HG03439 (cell line): ENCODE measurements around the gene ZNRF3.
"Not testable (repeated sequence)": the region's sequence is repeated elsewhere in the genome, so short reads cannot be mapped to it uniquely, and the experiment has no call there.

Experiments used
- ATAC-seq: cut with Tn5 transposase; IDR thresholded peaks from one replicate; pipeline ENCODE4 v1.9.1; 2021; ENCODE audit warnings: mild to moderate bottlenecking, moderate library complexity; ENCODE audit not compliant: unreplicated experiment

The ZNRF3 gene

DNA sequence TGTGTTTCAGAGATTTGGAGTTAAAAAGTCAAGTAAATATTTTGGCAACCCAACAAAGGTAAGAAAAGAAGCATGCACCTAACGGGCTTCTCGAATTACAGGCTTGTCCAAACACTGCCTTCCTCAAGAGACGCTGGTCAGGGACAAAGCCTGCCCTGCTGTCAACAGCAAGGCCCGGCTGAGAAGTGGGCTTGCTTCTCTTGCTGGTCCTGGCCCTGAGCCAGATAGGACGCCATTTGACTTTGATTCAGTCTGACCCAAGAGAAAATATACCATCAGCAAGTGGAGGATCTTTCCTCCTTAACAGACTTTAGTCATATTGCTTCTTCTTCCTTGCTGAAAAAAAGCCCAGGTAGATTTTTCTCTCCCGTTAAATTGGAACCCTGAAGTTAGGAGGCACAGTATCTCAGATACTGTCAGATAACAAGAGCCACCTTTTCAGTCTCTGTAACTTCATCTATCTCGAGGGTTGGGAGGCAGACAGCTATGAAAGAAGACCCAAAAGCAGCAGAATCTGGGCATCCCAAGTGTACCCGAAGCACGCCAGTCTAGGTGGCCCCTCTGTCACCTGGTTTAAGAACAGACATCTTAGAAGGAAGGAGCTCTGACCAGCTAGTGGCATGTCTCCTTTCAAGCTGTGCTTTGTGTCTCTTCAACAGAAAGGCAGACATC lies 120.7 kb downstream of the ZNRF3 start:
- no peak for ATAC-seq

DNA sequence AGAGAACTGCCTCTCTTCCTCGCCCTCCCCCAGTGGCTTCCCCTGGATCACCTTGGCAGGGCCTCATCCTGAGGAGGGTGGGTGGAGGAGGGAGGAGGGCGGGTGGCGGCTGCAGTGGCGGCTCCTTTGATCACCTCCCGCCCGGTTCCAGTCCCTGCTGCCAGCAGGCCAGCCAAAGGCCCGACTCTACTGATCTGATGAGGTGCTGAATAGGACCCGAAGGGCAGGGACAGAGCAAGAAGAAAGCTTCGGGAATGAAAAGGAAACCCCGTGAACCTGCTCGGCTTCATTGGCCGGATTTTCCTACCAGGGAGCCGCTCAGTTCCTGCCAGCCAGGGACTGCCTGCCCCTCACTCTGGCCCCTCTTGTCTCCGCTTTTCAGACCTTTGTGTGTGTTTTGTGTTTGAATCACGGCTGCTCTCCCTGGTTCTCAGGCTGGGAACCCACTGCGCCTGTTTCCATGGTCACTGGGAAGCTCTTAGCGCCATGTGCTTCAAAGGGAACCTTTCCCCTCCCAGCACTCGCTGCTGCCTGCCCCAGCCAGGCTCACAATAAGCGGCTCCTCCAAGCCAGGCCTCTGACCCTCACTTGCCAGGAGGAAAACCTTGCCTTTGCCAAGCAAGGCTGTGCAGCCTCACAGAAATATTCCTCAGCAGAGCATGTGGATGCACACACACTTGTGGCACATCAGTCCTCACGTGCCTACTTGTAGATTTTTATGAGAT lies 121.4 kb downstream of the ZNRF3 start:
- ATAC-seq: no peak

DNA sequence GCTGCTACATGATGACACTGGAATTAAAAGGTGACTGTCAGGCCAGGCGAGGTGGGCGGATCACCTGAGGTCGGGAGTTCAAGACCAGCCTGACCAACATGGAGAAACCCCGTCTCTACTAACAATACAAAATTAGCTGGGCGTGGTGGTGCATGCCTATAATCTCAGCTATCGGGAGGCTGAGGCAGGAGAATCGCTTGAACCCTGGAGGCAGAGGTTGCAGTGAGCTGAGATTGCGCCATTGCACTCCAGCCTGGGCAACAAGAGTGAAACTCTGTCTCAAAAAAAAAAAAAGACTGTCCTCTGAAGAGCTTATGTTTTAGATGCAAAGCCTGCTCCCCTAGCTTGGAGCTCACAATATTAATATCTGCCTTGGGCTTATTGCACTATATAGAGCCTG lies 122.4 kb downstream of the ZNRF3 start:
- ATAC-seq: not testable (repeated sequence)

DNA sequence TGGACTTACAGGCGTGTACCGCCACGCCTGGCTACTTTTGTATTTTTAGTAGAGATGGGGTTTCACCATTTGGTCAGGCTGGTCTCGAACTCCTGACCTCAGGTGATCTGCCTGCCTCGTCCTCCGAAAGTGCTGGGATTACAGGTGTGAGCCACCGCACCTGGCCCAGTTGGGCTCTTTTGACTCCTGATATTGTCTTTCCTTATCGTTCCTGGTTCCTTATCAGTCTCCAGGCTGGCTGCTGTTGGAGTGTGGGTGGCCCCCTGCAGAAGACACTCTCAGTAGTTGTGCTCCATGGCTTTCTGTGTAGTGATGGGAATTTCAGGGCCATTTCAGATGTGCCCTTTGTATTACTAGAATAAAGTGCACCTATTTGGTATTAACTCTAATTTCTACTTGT lies 123.0 kb downstream of the ZNRF3 start:
- ATAC-seq: no peak

DNA sequence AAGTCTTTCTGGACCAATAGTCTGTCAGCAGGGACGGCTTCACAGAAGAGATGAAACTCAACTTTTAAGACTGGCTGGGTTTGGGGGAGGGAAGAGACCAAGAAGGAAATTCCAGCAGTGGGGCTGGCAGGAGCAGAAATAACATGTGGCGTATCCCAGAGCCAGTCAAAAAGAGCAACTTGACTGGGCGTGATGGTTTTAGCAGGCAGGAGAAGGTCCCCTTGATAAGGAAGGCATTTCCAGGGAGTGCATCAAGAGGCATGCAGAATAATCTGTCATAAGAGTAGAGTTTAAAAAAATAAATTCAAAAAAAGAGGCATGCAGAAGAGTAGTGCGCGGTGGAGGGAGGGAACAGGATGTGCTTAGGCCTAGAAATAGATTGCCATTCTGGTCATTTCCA lies 125.8 kb downstream of the ZNRF3 start:
- no peak for ATAC-seq

DNA sequence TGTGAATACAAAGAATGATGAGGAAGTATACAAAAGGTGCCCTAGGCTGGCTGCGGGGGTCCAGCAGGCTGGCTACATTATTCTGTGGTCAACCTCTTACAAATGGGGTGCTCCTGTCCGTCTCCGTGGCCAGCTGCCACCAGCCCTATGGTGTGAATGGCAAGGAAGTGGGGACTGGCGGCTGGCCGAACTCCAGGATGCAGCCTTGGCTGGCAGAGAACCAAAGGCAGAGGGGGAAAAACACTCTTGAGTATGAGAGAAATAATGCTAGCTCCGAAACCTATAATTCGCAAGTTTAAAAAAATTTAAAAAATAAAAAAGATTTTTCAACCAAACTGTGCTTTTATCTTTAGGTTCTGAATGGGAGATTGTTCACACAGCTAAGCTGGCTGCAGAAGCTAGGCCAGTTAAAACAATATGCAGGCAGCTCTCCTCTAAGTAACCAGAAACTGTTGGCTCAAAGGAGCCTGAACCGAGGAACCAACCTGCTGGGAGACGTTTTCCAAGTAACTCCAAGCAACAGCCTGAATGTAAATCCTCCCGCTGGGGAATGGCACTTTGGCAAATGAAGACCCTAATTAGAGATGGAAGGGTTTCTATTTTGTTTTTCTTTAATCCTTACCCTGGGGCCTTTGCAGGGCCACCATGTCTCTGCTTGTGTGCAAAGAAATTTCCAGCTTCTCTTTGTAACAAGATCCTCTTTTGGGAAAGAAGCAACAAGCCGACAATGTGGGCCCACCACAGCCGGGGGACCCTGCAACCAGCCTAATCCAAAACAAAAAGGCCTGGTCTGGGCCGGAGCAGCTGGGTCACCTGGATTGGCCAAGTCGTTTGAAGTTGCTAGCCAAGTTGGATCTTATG lies 128.1 kb downstream of the ZNRF3 start:
- ATAC-seq: no peak

DNA sequence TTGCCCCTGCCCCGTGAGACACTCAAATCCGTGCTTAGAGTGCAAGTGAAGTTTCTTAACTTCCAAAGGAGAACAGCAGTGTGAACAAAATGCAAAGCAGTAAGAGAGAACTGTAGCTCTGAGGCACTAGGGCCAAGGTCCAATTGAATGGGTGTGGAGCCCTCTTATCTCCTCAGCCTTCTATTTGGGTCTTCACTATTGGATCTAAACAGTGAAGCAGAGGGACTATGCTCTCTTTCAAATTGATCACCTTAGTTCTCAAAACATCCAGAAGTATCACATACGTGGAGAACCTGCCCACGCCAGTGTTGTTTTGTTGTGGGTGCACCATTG lies 128.7 kb downstream of the ZNRF3 start:
- ATAC-seq: no peak

DNA sequence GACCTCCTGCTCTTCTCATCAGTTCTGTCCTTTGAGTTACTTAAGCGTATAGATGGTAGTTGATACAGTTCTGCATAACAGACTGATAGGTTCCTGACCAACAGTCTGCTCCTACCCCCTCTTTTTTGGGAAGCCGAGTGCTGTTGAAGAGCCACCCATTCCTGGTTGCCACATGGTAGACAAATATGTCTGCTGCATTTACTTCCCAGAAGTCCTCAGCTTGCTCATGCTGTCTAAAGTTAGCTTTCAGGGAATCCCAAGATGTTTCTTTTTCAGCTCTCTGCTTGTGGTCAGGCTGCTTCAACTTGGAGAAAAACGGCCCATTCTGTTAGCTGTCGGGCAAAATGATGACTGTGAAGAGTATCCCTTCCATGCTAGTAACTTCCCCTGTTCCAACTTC lies 129.6 kb downstream of the ZNRF3 start:
- ATAC-seq: no peak

DNA sequence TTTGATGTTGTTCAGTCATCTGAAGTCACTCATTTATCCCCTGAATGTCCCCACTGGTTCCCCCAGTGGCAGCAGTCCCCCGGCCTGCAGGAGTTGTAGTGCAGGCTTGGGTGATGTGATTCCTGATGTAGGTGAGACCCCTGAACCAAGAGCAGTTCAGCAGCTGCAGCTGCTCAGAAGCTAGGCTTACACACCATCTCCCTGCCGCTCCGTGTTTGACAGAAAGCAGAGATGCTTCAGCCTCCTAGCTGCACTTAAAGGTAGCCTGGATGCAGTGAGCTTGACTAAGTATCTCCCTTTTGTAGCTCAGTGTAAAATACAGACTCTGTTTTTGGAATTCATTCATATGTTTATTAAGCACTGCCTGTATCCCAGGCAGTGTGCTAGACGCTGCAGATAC lies 130.9 kb downstream of the ZNRF3 start:
- ATAC-seq: no peak

DNA sequence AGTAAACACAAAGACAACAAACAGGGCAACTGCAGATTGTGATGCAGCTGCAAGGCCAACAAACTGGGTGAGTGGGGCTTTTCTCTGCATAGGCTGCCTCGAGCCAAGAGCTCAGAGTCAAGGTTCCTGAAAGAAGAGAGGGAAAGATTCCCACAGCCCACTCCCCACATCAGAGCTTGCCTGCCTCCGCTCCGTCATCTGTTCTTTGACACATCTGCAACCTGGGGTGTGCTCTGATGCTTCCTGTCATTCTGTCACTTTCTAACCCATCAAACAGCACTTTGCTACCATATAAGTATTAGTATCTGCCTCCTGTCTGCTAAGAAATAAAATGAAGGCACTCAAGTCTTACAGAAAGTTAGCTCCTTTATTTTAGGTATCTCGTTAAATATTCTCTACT lies 131.4 kb downstream of the ZNRF3 start:
- no peak for ATAC-seq

DNA sequence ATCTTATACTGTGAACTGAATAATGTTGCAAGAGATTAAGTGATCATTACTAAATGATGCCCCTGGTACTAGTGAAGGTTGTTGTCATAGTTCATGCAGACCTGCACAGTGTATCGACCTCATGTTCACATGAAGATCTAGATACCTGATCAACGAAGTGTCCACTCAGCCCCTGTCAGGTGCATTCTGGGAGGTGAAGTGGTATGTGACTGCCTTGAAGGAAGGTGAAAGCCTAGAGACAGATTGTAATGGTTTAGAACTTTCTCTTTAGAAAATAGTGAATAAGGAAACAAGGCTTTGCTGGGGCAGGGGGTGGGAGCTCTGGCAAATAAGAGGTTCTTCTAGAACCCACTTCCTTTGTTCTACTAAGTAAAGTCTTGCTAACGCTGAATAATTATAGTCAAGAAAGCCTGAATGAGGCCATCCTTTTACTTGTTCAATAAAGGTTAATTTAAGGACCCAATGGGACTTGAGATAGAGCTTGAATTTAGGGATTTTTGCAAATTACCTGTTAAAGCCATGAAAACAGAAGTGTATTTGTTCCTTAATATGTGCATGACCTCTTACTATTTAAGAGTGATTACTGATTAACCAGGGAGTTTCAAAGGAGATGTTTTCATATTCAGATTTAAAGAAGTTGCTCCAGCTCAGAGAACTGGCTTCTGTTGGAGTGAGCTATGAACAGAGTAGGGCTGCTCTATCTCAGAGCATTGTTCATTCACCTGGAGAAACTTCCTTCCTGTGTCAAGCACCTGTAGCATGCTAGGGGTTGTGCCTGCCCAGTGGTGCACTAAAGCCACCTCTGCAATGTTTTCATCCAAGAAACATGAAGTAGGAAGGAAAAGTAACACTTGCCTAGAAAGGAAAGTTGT lies 132.9 kb downstream of the ZNRF3 start:
- ATAC-seq: no peak

DNA sequence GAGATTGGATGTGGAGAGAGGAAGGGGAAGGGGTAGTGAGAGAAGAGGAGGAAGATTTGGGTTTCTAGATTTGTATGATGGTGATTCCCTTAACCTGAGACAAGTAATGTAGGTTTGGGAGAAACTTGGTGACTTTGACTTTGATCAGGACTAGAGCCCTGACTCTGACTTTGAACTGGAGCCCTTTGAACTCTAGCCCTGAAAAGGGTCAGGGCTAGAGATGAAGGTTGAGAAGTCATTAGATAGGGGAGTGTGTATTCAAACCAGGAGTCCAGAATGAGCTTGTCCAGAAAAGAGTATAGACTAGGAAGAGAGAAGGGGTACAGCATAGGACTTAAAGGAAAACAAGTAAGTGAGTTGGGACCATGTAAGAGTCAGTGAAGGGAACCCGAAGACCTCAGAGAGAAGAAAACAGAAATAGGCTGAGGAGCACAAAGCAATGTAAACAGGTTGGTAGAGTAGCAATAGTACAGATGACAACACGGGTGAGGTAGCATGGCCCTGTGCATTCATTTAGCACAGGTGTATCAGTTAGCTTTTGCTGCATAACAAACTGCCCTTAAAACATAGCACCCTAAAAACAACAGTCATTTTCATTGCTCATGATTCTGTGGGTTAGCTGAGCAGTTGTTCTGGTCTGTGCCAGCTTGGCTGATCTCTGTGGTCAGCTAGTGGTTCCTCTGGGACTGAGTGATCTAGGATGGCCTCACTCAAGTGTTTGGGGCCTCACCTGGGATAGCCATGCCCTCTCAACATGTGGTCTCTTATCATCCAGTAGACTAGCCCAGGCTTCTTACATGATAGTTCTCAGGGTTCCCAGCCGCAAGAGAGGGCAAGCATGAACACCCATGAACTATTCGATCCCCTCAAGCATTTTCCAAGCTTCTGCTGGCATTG lies 135.2 kb downstream of the ZNRF3 start:
- no peak for ATAC-seq

DNA sequence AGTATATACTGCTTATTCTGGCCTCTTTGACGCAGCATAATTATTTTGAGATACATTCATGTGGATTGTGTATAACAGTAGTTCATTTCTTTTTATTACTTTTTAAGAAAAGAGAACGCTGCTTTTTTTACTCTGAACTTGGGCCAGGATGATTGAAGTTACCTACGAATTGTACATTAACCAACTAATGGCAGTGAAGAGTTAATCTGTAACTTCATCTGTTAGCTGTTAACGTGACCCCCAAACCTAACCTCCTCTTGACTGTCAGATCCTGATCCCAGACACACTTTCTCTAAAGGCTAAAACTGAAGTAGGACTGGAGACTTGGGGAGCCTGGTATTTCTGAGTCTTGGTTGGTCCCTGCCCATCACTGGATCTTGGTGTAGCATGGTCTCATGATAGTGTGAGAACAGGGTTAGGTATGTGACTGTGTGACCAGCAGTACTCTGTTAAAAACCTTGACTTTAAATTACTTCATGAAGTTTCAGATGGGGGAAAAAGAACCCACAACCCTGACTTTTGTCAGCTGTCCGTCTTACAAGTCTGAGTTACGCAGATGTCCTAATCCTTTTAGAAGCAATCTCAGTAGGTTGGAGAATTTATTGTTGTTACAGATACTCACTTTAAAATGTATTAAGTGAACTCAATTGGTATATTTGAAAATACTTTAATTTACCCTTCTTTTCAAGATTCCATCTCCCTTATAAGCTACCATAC lies 138.9 kb downstream of the ZNRF3 start:
- ATAC-seq: no peak

DNA sequence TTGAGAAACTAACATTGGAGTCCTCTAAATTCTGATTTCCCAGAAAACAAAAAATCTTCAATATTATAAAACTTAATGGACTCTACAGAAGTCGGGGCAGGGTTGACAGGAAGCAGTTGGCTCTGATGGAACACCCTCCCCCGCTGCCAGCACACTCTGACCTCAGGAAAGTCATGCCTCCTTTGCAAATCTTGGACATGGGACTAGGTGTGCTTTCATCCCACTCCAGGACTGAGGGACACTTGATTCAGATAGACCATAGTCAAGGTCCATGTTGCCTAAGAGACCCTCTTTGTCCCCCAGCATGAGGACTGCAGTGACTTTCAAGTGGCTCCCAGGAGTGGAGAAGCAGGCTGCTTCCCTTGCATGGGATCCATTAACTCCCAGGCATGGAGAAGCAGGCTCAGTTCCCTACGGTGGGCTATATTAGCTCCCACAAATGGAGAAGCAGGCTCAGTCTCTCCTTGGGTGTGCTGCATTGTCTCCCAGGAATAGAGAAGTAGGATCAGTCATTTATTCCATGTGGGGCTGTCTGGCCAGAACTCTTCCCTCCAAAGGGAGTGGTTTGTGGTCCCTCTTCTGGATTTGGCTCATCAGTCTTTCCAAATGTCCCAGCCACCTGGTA lies 139.9 kb downstream of the ZNRF3 start:
- ATAC-seq: no peak

DNA sequence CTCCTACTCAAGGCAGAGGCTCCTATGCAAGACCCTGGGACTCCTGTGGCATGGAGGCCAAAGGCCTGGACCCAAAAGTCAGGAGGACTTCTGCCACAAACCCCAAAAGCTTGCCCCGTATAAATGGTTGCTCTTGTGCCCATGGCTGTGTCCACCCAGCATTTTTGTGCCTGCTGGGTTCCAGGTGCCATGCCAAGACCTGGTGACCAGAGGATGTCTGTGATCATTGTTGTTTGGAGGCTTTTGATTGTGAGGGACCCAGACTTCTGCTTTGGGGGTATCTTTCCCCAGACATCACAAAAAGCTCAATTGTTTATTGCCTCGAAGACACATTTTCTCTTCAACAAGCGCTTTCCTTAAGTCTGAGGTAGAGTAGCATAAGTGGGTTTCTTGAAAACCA lies 143.2 kb downstream of the ZNRF3 start:
- ATAC-seq: no peak

DNA sequence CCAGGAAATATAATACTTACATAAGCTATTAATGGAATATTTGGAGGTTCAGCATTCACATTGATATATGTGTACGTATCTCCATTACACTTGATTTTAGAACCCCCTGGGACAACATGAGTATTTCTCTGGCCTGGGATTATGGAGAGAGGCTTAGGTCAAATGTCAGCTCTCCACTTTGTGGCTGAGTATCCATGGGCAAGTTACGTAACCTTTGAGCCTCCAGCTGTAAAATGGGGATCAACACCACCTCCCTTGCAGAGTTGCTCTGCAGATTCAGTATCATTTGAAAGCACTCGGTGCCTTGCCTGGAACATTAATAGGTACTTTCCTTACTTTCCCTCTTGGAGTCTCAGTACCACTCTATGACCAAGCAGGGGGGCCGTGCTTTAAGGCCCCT lies 145.1 kb downstream of the ZNRF3 start:
- ATAC-seq: no peak

DNA sequence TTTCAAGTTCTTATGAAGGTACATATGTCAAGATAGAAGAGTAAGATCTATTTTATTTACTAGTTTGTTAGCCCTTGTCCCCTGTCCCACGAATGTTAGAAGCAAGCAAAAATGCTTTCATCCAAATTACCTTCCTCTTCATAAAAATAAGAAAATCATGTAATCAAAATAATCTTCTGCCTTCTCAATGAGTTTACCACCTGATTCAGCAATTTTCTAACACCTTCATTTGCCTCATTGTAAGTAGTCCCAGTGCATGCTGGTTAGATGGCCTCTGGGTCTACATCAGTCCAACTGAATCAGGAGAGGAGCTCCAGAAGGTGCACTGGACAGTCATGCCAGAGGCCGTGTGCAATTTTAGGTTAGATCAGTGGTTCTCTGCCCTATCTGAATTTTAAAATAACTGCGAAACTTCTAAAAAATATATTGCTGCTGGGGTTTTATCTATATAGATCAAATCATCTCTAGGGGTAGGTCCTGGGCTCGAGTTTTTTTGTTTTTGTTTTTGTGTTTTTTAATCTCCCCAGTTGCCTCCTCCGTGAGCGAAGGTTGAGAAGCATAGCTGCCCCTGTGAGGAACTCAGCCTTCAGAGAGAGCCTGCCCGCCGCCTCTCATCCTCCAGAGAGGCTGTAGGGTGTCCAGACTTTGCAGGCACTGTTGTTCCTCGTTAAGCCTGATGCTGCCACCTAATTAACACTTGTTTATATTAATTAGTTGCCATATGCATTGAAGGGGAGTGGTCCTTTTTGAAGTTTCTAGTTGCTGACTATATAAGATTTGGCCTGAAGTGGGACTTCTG lies 146.0 kb downstream of the ZNRF3 start:
- no peak for ATAC-seq

DNA sequence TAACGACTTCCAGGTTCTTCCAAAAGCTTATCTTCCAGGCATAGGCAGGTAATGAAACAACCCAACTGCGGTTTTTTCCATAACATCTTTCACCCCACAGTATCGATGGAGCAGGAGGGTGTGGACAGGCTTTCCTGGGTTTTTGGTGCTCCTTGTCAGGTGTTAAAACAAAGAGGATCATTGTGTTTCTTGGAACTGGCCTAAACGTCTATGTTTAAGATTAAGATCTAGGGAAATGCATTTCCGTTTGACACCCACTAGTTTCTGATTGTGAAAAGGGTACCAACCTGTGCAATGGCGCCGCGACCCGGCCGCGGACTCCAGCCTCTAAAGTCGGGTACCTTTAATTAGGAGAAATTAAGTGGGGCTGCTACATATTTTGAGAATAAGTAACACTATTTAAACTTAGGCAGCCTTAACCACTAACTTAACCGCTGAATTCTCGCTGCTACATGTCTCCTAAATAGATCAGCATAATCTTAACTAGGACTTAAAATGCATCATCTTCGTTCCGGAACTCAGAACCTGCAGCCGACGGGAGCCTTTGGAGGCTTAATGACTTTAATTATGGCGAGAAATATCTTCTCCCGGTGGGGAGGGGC lies 146.7 kb downstream of the ZNRF3 start:
- ATAC-seq: no peak
